ENCODE data around the gene METTL2A.
"Not testable (repeated sequence)": the region's sequence is repeated elsewhere in the genome, so short reads cannot be mapped to it uniquely, and the experiment has no call there.

The METTL2A gene

DNA sequence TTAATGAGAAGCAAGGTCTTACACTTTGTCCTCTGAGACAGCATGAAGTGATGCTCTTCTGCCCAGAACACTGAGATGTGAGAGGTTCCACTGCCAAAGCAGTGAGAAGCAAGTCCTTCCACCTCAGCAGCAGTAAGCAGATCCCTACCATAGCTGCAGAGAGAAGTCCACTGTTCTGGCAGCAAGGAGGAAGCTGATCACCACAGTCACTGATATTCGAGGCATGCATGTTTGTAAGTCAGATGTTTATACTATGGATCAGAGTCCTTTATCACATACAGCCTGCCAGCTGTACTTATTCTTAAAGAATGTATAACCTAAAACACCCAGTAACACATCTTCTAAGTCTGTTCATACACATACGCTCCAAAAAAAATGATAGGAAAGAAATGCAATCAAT, 18.2 kb upstream of the METTL2A start:
- Histone ChIP-seq H3K9ac (ENCODE audit: low read length) (no peak overlapping the region), H3K9me3 (ENCODE audit: insufficient read depth, low read length) (no peaks in the 10 kb centered on the region)

DNA sequence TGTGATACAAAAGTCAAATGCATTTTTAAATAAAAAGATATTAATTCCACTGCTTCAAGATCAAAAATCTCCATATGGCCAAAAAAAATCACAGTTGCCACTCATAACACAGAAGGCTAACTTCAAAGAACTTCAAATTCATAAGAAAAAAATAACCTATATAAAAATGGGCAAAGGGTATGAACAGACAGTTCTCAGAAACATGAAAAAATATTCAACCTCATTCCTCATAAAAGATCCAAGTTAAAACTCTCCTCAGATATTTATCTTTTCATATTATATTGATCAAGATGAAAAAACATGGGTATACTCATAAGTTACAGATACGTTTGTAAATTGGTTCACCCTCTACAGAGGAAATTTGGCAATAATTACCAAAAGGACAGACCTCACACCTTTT, 10.6 kb upstream of the METTL2A start:
- H3K27ac ChIP-seq (ENCODE audit: low read depth, low read length); H3K9me2 ChIP-seq (replicated peaks; ENCODE audit: insufficient read depth, low read length); H3K36me3 ChIP-seq (ENCODE audit: low read length); H3K27me3 ChIP-seq (ENCODE audit: low read length); H3K9ac ChIP-seq (ENCODE audit: low read length); H4K20me1 ChIP-seq (ENCODE audit: low read depth, low read length); H3K4me3 ChIP-seq (ENCODE audit: insufficient read depth, low read length, poor library complexity, severe bottlenecking); H3K4me2 ChIP-seq (ENCODE audit: low read depth, low read length, poor library complexity, severe bottlenecking); H3K9me3 ChIP-seq (ENCODE audit: insufficient read depth, low read length); H2AFZ ChIP-seq (ENCODE audit: low read depth, low read length, severe bottlenecking); H3K79me2 ChIP-seq (ENCODE audit: insufficient read depth, low read length); H3F3A ChIP-seq (ENCODE audit: insufficient read depth): not testable (repeated sequence)

More for the DNA sequence above, 18.2 kb upstream of the METTL2A start:
- TF ChIP-seq, protein P1, sequence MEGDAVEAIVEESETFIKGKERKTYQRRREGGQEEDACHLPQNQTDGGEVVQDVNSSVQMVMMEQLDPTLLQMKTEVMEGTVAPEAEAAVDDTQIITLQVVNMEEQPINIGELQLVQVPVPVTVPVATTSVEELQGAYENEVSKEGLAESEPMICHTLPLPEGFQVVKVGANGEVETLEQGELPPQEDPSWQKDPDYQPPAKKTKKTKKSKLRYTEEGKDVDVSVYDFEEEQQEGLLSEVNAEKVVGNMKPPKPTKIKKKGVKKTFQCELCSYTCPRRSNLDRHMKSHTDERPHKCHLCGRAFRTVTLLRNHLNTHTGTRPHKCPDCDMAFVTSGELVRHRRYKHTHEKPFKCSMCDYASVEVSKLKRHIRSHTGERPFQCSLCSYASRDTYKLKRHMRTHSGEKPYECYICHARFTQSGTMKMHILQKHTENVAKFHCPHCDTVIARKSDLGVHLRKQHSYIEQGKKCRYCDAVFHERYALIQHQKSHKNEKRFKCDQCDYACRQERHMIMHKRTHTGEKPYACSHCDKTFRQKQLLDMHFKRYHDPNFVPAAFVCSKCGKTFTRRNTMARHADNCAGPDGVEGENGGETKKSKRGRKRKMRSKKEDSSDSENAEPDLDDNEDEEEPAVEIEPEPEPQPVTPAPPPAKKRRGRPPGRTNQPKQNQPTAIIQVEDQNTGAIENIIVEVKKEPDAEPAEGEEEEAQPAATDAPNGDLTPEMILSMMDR (IDR thresholded peaks at IDR 0.05; ENCODE audit: insufficient read depth, low read length, poor library complexity, severe bottlenecking): no peak
- H4K20me1 ChIP-seq (ENCODE audit: low read depth, low read length): no peaks in the 10 kb centered on the region
- no peaks in the 10 kb centered on the region for H3K79me2 ChIP-seq (ENCODE audit: insufficient read depth, low read length)
- no peaks in the 10 kb centered on the region for H3K27me3 ChIP-seq (ENCODE audit: low read length)
- H3K9me2 ChIP-seq (replicated peaks; ENCODE audit: insufficient read depth, low read length): no peaks in the 10 kb centered on the region
- no peaks in the 10 kb centered on the region for H3F3A ChIP-seq (ENCODE audit: insufficient read depth)
- H2AFZ ChIP-seq (ENCODE audit: low read depth, low read length, severe bottlenecking): no peak overlapping the region
- no peak overlapping the region for H3K4me2 ChIP-seq (ENCODE audit: low read depth, low read length, poor library complexity, severe bottlenecking)
- H3K4me3 ChIP-seq (ENCODE audit: insufficient read depth, low read length, poor library complexity, severe bottlenecking): no peak overlapping the region
- no peak overlapping the region for H3K27ac ChIP-seq (ENCODE audit: low read depth, low read length)
- H3K36me3 ChIP-seq (ENCODE audit: low read length): no peaks in the 10 kb centered on the region

DNA sequence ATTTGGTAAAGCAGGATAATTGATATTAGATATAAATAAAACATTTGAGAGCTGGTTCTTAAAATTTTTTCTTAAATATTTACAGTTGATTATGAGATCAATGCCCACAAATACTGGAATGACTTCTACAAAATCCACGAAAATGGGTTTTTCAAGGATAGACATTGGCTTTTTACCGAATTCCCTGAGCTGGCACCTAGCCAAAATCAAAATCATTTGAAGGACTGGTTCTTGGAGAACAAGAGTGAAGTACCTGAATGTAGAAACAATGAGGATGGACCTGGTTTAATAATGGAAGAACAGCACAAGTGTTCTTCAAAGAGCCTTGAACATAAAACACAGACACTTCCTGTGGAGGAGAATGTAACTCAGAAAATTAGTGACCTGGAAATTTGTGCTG, 2.5 kb downstream of the METTL2A start:
- peaks cover 30% of the 10 kb centered on the region for H3K79me2 ChIP-seq (ENCODE audit: insufficient read depth, low read length)
- H3K4me2 ChIP-seq (ENCODE audit: low read depth, low read length, poor library complexity, severe bottlenecking); H3K9ac ChIP-seq (ENCODE audit: low read length): not testable (repeated sequence)

DNA sequence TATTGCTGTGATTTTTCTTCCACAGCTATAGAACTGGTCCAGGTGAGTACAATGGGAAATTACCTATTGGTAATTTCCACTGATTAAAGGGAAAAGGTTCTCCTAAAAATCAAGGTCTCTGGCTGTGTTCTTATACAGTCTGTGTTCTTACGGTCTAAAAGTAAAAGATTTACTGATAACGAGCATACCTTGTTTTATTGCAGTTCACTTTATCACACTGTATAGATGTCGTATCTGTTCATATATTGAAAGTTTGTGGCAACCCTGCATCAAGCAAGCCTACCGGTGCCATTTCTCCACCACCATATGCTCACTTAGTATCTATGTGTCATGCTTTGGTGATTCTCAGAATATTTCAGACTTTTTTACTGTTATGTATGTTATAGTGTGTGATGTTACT, 11.6 kb downstream of the METTL2A start:
- not testable (repeated sequence) for H3K4me2 ChIP-seq (ENCODE audit: low read depth, low read length, poor library complexity, severe bottlenecking); H3F3A ChIP-seq (ENCODE audit: insufficient read depth); H2AFZ ChIP-seq (ENCODE audit: low read depth, low read length, severe bottlenecking); H3K9me3 ChIP-seq (ENCODE audit: insufficient read depth, low read length); H3K4me3 ChIP-seq (ENCODE audit: insufficient read depth, low read length, poor library complexity, severe bottlenecking); H4K20me1 ChIP-seq (ENCODE audit: low read depth, low read length); H3K9ac ChIP-seq (ENCODE audit: low read length); H3K27ac ChIP-seq (ENCODE audit: low read depth, low read length); H3K79me2 ChIP-seq (ENCODE audit: insufficient read depth, low read length); H3K36me3 ChIP-seq (ENCODE audit: low read length); H3K9me2 ChIP-seq (replicated peaks; ENCODE audit: insufficient read depth, low read length); H3K27me3 ChIP-seq (ENCODE audit: low read length)

More for the DNA sequence above, 2.5 kb downstream of the METTL2A start:
- H2AFZ ChIP-seq (ENCODE audit: low read depth, low read length, severe bottlenecking); H3K27me3 ChIP-seq (ENCODE audit: low read length); H3F3A ChIP-seq (ENCODE audit: insufficient read depth); H3K36me3 ChIP-seq (ENCODE audit: low read length); H3K27ac ChIP-seq (ENCODE audit: low read depth, low read length); H3K9me2 ChIP-seq (replicated peaks; ENCODE audit: insufficient read depth, low read length); H3K4me3 ChIP-seq (ENCODE audit: insufficient read depth, low read length, poor library complexity, severe bottlenecking); H4K20me1 ChIP-seq (ENCODE audit: low read depth, low read length); H3K9me3 ChIP-seq (ENCODE audit: insufficient read depth, low read length): not testable (repeated sequence)

DNA sequence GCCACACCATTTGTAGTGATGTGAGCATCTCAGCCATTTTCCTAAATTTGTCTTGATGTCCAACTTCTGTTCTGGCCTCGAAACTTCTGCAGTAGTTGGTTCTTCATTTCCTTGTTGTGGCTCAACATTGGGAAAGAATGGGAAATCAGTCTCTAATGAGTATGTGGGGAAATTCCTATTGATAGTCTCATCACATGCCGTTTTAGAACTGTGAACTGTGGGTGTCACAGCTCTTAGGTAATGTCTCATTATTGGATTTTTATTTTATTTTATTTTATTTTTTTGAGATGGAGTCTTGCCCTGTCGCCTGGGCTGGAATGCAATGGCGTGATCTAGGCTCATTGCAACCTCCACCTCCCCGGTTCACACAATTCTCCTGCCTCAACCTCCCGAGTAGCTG, 17.5 kb downstream of the METTL2A start:
- H3K4me2 ChIP-seq (ENCODE audit: low read depth, low read length, poor library complexity, severe bottlenecking); H3K27ac ChIP-seq (ENCODE audit: low read depth, low read length); H3K27me3 ChIP-seq (ENCODE audit: low read length); H3K36me3 ChIP-seq (ENCODE audit: low read length); H3K79me2 ChIP-seq (ENCODE audit: insufficient read depth, low read length); H3F3A ChIP-seq (ENCODE audit: insufficient read depth); H4K20me1 ChIP-seq (ENCODE audit: low read depth, low read length); H3K4me3 ChIP-seq (ENCODE audit: insufficient read depth, low read length, poor library complexity, severe bottlenecking); H3K9ac ChIP-seq (ENCODE audit: low read length); H3K9me3 ChIP-seq (ENCODE audit: insufficient read depth, low read length); H3K9me2 ChIP-seq (replicated peaks; ENCODE audit: insufficient read depth, low read length); H2AFZ ChIP-seq (ENCODE audit: low read depth, low read length, severe bottlenecking): not testable (repeated sequence)

Data from SU-DHL-6 (cell line).